GM21515 (cell line): ENCODE data around the gene SPARCL1.
"Not testable (repeated sequence)": the region's sequence is repeated elsewhere in the genome, so short reads cannot be mapped to it uniquely, and the experiment has no call there.

Source experiments
- ATAC-seq: cut with Tn5 transposase; IDR thresholded peaks from one replicate; pipeline ENCODE4 v1.9.1; 2021; ENCODE audit not compliant: unreplicated experiment

Gene SPARCL1, protein sequence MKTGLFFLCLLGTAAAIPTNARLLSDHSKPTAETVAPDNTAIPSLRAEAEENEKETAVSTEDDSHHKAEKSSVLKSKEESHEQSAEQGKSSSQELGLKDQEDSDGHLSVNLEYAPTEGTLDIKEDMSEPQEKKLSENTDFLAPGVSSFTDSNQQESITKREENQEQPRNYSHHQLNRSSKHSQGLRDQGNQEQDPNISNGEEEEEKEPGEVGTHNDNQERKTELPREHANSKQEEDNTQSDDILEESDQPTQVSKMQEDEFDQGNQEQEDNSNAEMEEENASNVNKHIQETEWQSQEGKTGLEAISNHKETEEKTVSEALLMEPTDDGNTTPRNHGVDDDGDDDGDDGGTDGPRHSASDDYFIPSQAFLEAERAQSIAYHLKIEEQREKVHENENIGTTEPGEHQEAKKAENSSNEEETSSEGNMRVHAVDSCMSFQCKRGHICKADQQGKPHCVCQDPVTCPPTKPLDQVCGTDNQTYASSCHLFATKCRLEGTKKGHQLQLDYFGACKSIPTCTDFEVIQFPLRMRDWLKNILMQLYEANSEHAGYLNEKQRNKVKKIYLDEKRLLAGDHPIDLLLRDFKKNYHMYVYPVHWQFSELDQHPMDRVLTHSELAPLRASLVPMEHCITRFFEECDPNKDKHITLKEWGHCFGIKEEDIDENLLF

GRCh38 chr4:87529187-87529586 lies at the start of gene SPARCL1:
TSS of gene SPARCL1 (minus strand) at chr4:87529376. CDS start at chr4:87499574, 29,802 bp downstream.
- no peak for ATAC-seq

DNA sequence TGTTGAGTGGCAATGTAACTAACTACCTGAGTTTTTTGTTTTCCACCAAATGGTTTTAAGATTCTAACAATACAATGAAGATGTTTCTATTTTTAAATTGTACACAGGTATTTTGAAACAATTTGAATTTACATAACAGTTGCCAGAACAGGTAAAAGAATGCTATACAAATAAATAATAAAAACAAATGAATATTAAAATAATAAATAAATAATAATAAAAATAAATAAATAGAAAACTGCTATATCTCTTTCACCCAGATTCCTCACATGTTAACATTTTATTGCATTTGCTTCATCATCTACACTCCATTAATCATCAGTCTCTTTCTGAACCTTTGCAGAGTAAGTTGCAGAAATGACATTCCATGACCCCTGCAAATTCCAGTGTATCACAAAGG lies 46.8 kb upstream of the SPARCL1 start:
- ATAC-seq: no peak

- ATAC-seq: no peak
Measured at GRCh38 chr4:87575408-87575807, 46.2 kb upstream of the SPARCL1 start.

DNA sequence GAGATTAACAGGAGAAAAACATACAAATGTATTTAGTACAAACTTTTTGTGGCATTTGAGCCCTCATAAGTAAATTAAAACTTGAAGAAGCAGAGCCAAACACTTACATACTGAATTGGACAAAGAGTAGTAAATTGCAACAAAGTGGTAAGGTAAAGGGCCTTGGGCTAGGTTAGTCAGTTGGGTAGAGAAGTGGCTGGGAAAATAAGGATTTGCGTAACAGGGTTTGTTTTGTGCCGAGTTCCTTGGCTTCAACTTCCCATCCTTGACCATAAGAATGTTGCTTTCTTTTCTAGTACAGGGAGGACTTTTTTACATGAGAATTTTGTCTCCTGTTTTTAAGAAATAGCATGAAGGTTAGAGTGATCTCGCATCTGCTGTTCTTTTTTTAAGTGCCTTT lies 45.8 kb upstream of the SPARCL1 start:
- no peak for ATAC-seq

- not testable (repeated sequence) for ATAC-seq
Measured at GRCh38 chr4:87574376-87574775, 45.2 kb upstream of the SPARCL1 start.

GRCh38 chr4:87570290-87570805 lies 41.2 kb upstream of the SPARCL1 start:
- ATAC-seq: no peak

GRCh38 chr4:87567191-87567590 lies 38.0 kb upstream of the SPARCL1 start:
- ATAC-seq: no peak

DNA sequence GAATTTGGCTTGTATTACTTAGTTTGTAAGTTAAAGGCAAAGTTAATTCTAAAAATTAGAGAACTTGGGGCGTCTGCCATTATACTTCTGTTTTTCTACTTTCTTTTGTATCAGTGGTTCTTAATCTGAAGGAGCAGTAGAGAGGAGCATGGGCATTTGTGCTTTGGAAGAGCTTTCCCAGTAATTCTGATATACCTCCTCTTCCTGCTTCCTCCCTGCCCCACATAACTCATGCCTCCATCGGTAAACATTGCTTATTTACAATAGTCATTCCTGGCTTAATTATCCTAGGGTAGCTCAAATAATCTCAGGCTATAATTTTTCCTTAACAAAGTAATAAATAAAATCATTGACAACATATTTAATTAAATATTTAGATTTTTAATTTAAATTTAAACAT lies 37.1 kb upstream of the SPARCL1 start:
- no peak for ATAC-seq

DNA sequence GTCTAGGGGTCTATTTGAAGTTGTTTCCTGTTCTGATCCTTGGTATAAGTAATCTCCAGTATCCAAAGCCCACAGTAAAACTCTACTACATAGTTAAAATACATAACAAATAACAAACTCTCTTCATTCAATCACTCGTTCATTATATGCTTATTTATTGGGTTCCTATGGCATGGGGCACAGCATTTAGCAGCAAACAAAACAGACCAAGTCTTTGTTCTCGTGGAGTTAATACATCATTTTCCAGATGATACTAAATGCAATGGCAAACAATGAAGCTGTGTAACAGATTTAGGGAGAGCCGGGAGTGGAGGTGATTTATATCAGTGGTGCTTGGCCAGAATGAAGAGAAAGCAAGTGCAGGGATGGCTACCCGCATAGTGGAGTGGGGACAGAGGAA lies 36.6 kb upstream of the SPARCL1 start:
- ATAC-seq: no peak

GRCh38 chr4:87560802-87561201 lies 31.6 kb upstream of the SPARCL1 start:
- ATAC-seq: no peak

- ATAC-seq: peak; percentile 97
Measured at GRCh38 chr4:87559090-87559837, 30.1 kb upstream of the SPARCL1 start.

DNA sequence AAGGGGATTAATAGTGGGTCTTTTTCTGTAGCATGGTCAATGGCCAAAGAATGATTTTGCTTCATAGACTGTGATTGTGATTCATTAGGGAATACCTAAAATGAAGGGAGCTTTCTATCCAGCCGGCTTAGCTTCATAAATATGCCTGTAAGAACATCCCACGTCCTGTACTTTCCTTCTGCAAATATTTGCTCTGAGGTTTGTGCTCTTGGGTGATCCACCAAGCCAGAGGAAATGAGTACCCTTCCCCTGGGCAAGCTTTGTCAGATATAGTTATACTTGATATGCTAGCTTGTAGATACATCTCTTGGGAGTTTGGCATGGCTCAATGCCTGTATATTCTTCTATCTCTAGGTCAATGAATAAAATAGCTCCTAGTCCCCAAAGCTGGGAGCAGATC lies 28.2 kb upstream of the SPARCL1 start:
- ATAC-seq: no peak

DNA sequence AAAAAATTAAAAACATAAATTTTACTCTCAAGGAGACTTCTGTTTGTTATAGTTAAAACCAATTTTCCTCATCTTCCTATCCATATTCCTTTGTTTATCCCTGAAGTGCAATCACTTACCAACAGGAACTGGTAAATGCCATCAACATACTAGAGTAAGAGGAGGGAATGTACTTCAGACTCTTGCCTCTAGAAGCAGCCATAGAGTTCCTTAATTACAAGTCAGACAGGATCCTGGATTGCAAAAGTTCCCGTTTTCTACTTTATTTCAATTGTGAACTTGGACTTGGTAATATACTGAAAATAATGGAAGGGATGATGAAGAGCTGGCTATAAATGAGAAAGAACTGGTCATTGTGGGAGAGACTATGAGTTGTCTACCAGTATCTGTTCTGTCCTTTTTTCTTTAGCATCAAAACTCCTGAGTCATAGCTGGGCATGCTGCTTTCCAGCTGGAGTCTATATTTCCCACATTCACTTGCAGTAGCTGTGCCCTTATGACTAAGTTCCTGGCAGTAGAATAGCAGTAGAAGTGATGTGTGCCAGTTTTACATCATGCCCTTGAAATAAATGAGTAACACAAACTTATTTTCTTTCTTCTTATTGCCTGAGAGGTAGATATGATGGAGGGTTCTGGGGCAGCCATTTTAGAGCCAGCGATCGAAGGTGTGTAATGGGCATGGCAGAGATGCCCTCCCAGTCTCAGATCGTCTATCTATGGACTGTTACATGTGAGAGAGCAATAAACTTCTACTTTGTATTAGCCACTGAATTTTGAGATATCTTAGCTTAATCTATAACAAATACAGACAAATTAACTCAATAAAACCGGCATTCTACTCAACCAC lies 26.8 kb upstream of the SPARCL1 start:
- ATAC-seq: no peak

DNA sequence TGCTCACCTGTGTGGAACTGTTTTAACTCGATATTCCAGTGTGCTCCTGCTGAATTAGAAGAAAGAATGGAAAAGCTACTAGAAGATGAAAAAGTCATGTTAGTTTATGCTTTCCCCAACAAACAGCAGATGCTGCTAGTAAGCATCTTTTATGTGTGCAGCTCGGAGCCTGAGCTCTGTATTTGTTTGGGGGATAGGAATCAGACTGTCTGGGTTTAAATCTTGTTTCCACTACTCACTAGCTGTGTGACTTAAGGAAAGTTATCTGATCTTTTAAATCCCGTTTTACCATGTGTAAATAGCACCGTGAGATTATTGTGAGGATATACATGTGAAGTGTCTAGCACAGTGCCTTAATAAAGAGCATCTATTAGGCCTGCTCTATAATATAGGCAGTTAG lies 24.0 kb upstream of the SPARCL1 start:
- ATAC-seq: no peak

GRCh38 chr4:87551361-87551760 lies 22.2 kb upstream of the SPARCL1 start:
- no peak for ATAC-seq

GRCh38 chr4:87547016-87547708 lies 18.0 kb upstream of the SPARCL1 start:
- no peak for ATAC-seq

GRCh38 chr4:87545052-87545451 lies 15.9 kb upstream of the SPARCL1 start:
- ATAC-seq: no peak

- ATAC-seq: no peak
Measured at GRCh38 chr4:87543835-87544461, 14.8 kb upstream of the SPARCL1 start.

DNA sequence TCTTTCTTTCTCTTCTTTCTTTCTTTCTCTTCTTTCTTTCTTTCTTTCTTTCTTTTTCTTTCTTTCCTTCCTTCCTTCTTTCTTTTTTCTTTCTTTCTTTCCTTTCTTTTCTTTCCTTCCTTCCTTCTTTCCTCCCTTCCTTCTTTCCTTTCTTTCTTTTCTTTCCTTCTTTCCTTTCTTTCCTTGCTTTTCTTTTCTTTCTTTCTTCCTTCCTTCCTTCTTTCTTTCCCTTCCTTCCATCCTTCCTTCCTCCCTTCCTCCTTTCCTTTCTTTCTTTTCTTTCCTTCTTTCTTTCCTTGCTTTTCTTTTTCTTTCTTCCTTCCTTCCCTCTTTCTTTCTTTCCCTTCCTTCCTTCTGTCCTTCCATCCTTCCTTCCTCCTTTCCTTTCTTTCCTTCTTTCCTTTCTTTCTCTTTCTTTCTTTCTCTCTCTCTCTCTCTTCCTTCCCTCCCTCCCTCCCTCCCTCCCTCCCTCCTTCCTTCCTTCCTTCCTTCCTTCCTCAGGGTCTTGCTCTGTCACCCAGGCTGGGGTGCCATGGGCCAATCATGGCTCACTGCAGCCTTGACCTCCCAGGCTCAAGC lies 13.6 kb upstream of the SPARCL1 start:
- ATAC-seq: no peak
